ENCODE results near the gene LRBA.
"Not testable (repeated sequence)": the region's sequence is repeated elsewhere in the genome, so short reads cannot be mapped to it uniquely, and the experiment has no call there.

The LRBA gene

GRCh38 chr4:150386415-150386814 is 628.7 kb downstream of the LRBA start:
- not testable (repeated sequence) for DNase-seq

GRCh38 chr4:150385606-150386005 is 629.5 kb downstream of the LRBA start:
- DNase-seq: no peak

- DNase-seq: no peak
Observed at GRCh38 chr4:150384249-150384648, 630.8 kb downstream of the LRBA start.

GRCh38 chr4:150382028-150382427 is 633.1 kb downstream of the LRBA start:
- no peak for DNase-seq

GRCh38 chr4:150381609-150382008 is 633.5 kb downstream of the LRBA start:
- no peak for DNase-seq

- no peak for DNase-seq
Observed at GRCh38 chr4:150381036-150381435, 634.0 kb downstream of the LRBA start.

GRCh38 chr4:150379454-150379853 is 635.6 kb downstream of the LRBA start:
- no peak for DNase-seq

- no peak for DNase-seq
Observed at GRCh38 chr4:150375025-150375424, 640.1 kb downstream of the LRBA start.

- DNase-seq: no peak
Observed at GRCh38 chr4:150371869-150372268, 643.2 kb downstream of the LRBA start.

- DNase-seq: no peak
Observed at GRCh38 chr4:150369434-150370380, 645.4 kb downstream of the LRBA start.

- DNase-seq: no peak
Observed at GRCh38 chr4:150368667-150369066, 646.4 kb downstream of the LRBA start.

- peak; percentile 7 for DNase-seq
Observed at GRCh38 chr4:150367326-150367725, 647.8 kb downstream of the LRBA start.

- peak; percentile 64 for DNase-seq
Observed at GRCh38 chr4:150366487-150366999, 648.5 kb downstream of the LRBA start.

- no peak for DNase-seq
Observed at GRCh38 chr4:150363721-150364688, 651.1 kb downstream of the LRBA start.

GRCh38 chr4:150358691-150359090 is 656.4 kb downstream of the LRBA start:
- DNase-seq: no peak

GRCh38 chr4:150357829-150358228 is 657.3 kb downstream of the LRBA start:
- DNase-seq: no peak

GRCh38 chr4:150355858-150356455 is 659.1 kb downstream of the LRBA start:
- DNase-seq: no peak

GRCh38 chr4:150355418-150355817 is 659.7 kb downstream of the LRBA start:
- no peak for DNase-seq

- DNase-seq: no peak
Observed at GRCh38 chr4:150354214-150354796, 660.8 kb downstream of the LRBA start.

GRCh38 chr4:150348079-150348478 is 667.0 kb downstream of the LRBA start:
- no peak for DNase-seq

GRCh38 chr4:150345207-150345744 is 669.8 kb downstream of the LRBA start:
- no peak for DNase-seq

GRCh38 chr4:150343796-150344195 is 671.3 kb downstream of the LRBA start:
- DNase-seq: no peak
